Prostate gland (tissue), 2 donors: ENCODE measurements around the gene PER2. TPM values are rescaled to one million over a fixed set of nuclear protein-coding genes. Genes with fewer than 3 reads are reported as not detected.
A peak's percentile ranks its signal among the peaks of the same experiment; 100 is the strongest.

Experiments
- DNase-seq: peaks from one replicate; pipeline ENCODE4 v3.0.0-alpha.2; 2019; ENCODE audit warnings: low spot score
- H3K27ac ChIP-seq, 2 donors: fragments of 200-600 bp; sonication (generic); 2 replicates each; pipeline ENCODE4 v1.5.1; 2017 to 2019
- H3K27me3 ChIP-seq: fragments of 200-600 bp; sonication (generic); replicated peaks from 2 replicates; pipeline ENCODE4 v1.5.1; 2019; ENCODE audit not compliant: insufficient read depth
- H3K36me3 ChIP-seq, 2 donors: fragments of 200-600 bp; sonication (generic); 1 replicate in 1 of 2; 2 replicates in 1 of 2; pipeline versions ENCODE4 v1.5.1 to v1.8.1; 2017 to 2019
- H3K4me1 ChIP-seq: fragments of 200-600 bp; sonication (generic); replicated peaks from 2 replicates; pipeline ENCODE4 v1.5.1; 2019
- H3K4me3 ChIP-seq, 2 donors: fragments of 200-600 bp; sonication (generic); 2 replicates each; pipeline ENCODE4 v1.5.1; 2017 to 2019
- H3K9me3 ChIP-seq: fragments of 200-600 bp; sonication (generic); 2 replicates; pipeline ENCODE4 v1.5.1; 2017
- CTCF ChIP-seq, 4 experiments: fragments of 200-600 bp in 2 of 4; fragments of 450-650 bp in 2 of 4; sonication (generic) in 2 of 4; IDR thresholded peaks; 1 replicate in 3 of 4; 2 replicates in 1 of 4; pipeline ENCODE4 v1.5.1; 2016 to 2019; ENCODE audit warnings: antibody characterized with exemption in 4 of 4, mild to moderate bottlenecking in 2 of 4, moderate library complexity in 2 of 4
- POLR2A ChIP-seq: fragments of 450-650 bp; IDR thresholded peaks from one replicate; pipeline ENCODE4 v1.6.1; 2016; ENCODE audit warnings: antibody characterized with exemption, mild to moderate bottlenecking
- POLR2AphosphoS5 ChIP-seq: sonication (generic); formaldehyde crosslinking; IDR thresholded peaks from one replicate; pipeline ENCODE4 v1.6.1; 2017; ENCODE audit warnings: antibody characterized with exemption
- WGBS: methylation state at CpG from one replicate; pipeline ENCODE4 v1.1.5; 2018; 5-methylcytosine and 5-hydroxymethylcytosine counted together
- intact Hi-C: fragments of 100-400 bp; cut with DNase I; formaldehyde crosslinking; loops from one replicate; pipeline ENCODE4 v1.14.2; 2022
- total RNA-seq, 2 donors: library from RNA; depleted of rRNA; stranded (reverse); fragments of >200 nt; gene quantifications; one replicate each; pipeline ENCODE4 v1.1.0, GENCODE V29; 2016

Gene PER2
- total RNA-seq, 2 donors from 2014 or later = 24.0 to 53.1 TPM

DNA sequence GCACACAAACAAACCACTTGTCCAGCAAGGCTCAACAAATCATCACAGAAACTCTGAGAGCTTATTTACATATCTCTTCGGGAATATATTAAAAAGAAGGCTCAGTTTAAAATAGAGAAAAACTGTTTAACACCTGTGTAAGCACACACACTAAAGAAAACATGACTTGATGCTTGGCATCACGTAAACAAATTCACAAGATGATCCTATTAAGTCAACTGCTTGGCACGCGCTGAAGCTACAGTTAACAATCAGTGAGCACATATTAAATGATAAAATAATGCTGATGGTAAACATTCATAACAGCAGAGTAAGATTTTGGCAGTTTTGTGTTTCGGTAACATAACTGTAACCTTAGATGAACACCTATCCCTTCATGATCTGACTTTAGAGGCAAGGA, 44.3 kb downstream of the PER2 start:
- Histone ChIP-seq H3K9me3 (no peaks in the 10 kb centered on the region), H3K36me3 (peaks cover 0 to 6% of the 10 kb centered on the region in 2 donors), H3K27ac (no peak overlapping the region), H3K4me1 (peaks cover 19% of the 10 kb centered on the region), H3K4me3 (no peak overlapping the region), H3K27me3 (no peaks in the 10 kb centered on the region)
- DNase-seq = no peak
- 64% methylated on average over 5 of the region's 5 CpGs for WGBS
- TF ChIP-seq POLR2AphosphoS5 = peak; percentile 35
- no peak for TF ChIP-seq CTCF (IDR thresholded peaks at IDR 0.05)
- intact Hi-C loops = no loop called here

DNA sequence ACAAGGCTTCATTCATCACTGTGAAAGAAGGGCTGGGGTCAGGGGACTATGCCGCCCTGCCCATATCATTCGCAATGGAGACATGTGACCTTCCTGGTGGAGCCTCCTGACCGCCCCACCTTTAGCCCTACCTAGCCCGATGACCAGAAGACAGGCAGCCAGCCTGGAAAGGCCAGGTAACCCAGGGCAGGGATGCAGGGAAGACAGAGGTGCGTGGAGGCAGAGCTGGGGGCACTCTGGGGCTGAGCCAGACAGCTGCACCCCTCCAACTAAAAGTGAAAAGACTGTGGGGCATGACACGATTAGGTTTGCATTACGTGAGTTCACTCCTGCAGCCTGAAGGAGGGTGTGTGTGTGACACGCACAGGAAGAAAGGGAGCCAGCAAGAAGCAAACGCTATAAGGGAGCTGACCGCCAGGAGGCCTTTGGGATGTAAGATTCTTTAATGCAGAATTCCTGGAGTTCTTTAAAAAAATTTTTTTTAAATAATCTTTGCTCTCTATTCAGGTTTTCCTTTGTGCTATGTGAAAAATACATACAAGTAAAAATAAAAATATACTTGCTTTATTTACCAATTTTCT, 44.8 kb downstream of the PER2 start:
- TF ChIP-seq CTCF (IDR thresholded peaks at IDR 0.05) = no peak
- Histone ChIP-seq H3K27ac (no peak overlapping the region), H3K4me3 (no peak overlapping the region), H3K4me1 (peaks cover 19% of the 10 kb centered on the region), H3K9me3 (no peaks in the 10 kb centered on the region), H3K36me3 (peaks cover 0 to 6% of the 10 kb centered on the region in 2 donors), H3K27me3 (no peaks in the 10 kb centered on the region)
- no peak for DNase-seq
- intact Hi-C loops = no loop called here
- 76% methylated on average over 10 of the region's 10 CpGs for WGBS

- 61% methylated on average over 7 of the region's 7 CpGs for WGBS
Measured at GRCh38 chr2:238242731-238243495, 45.5 kb downstream of the PER2 start.

GRCh38 chr2:238241970-238242369, 46.4 kb downstream of the PER2 start:
- no peak for DNase-seq
- Histone ChIP-seq H3K27ac (no peak overlapping the region), H3K27me3 (no peaks in the 10 kb centered on the region), H3K36me3 (no peaks in the 10 kb centered on the region), H3K4me1 (peaks cover 19% of the 10 kb centered on the region), H3K9me3 (no peaks in the 10 kb centered on the region), H3K4me3 (no peak overlapping the region)
- whole genome bisulfite sequencing = 66% methylated on average over 2 of the region's 2 CpGs
- TF ChIP-seq POLR2AphosphoS5 (no peak), CTCF (IDR thresholded peaks at IDR 0.05) (no peak), POLR2A (no peak)
- intact Hi-C loops = no loop called here

More at GRCh38 chr2:238242731-238243495, 45.5 kb downstream of the PER2 start:
- intact Hi-C loops = no loop called here
- Histone ChIP-seq H3K4me3 (no peak overlapping the region), H3K36me3 (peaks cover 0 to 6% of the 10 kb centered on the region in 2 donors), H3K4me1 (peaks cover 19% of the 10 kb centered on the region), H3K9me3 (no peaks in the 10 kb centered on the region), H3K27ac (no peak overlapping the region), H3K27me3 (no peaks in the 10 kb centered on the region)
- no peak for TF ChIP-seq CTCF (IDR thresholded peaks at IDR 0.05)
- no peak for TF ChIP-seq POLR2A
- TF ChIP-seq POLR2AphosphoS5 = no peak
- no peak for DNase-seq
